Measurements from ENCODE around the gene ZSCAN5A. TPM values are rescaled to one million over a fixed set of nuclear protein-coding genes. Genes with fewer than 3 reads are reported as not detected.

The ZSCAN5A gene
- total RNA-seq, 4 donors from 2014 or later = 5.1 to 21.3 (median 10.1) TPM

DNA sequence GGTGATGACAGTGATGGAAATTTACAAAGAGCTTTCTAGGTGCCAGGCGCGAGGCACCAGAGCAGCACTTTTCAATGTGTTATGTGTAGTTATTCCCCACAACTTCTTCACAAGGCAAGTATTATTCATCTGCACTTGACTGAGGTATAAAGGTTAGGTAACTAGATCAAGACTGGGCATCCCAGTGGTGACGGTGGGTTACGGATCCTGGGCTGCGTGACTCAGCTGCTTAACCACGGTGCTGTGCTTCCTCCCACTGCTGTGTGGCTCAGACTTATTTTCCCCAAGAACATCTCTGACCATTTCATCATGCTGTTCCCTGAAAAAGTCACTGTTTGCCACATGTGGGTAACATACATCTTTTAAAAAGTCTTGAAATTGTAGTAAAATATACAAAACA is 22.8 kb downstream of the ZSCAN5A start:
- H3K4me1 ChIP-seq = no peaks in the 10 kb centered on the region
- no peak overlapping the region for H3K27ac ChIP-seq
- no peak for DNase-seq (ENCODE audit: low spot score in 2 of 2)
- H3K9me3 ChIP-seq = peaks cover 0 to 12% (median 0%) of the 10 kb centered on the region in 4 donors
- H3K4me3 ChIP-seq = no peak overlapping the region
- TF ChIP-seq, protein P1, sequence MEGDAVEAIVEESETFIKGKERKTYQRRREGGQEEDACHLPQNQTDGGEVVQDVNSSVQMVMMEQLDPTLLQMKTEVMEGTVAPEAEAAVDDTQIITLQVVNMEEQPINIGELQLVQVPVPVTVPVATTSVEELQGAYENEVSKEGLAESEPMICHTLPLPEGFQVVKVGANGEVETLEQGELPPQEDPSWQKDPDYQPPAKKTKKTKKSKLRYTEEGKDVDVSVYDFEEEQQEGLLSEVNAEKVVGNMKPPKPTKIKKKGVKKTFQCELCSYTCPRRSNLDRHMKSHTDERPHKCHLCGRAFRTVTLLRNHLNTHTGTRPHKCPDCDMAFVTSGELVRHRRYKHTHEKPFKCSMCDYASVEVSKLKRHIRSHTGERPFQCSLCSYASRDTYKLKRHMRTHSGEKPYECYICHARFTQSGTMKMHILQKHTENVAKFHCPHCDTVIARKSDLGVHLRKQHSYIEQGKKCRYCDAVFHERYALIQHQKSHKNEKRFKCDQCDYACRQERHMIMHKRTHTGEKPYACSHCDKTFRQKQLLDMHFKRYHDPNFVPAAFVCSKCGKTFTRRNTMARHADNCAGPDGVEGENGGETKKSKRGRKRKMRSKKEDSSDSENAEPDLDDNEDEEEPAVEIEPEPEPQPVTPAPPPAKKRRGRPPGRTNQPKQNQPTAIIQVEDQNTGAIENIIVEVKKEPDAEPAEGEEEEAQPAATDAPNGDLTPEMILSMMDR (IDR thresholded peaks at IDR 0.05) = no peak
- TF ChIP-seq EP300 (IDR thresholded peaks at IDR 0.05) (no peak), POLR2A (IDR thresholded peaks at IDR 0.05) (no peak)
- no peaks in the 10 kb centered on the region for H3K27me3 ChIP-seq
- WGBS, 2 donors = 91 to 92% methylated on average over 6 of the region's 6 CpGs
- peaks cover 0 to 86% (median 0%) of the 10 kb centered on the region in 3 donors for H3K36me3 ChIP-seq

DNA sequence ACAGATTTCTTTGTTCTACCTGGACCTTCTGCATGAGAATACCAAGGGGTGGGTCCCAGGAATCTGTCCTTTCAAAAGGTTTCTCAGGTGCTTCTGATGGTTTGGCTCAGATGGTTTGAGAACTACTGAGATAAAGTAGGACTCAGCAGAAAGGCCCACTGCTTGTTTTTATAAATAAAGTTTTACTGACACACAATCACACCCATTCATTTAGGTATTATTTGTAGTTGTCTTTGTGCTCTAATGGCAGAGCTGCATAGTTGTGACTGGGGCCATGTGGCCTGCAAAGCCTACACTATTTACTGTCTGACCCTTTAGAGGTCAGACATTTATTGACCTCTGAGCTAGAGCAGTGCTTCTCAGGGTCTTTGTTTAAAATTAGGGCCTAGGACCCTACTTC is 24.5 kb downstream of the ZSCAN5A start:
- Histone ChIP-seq H3K9me3 (peaks cover 0 to 12% (median 0%) of the 10 kb centered on the region in 4 donors), H3K27me3 (no peaks in the 10 kb centered on the region), H3K36me3 (peaks cover 0 to 78% (median 0%) of the 10 kb centered on the region in 3 donors), H3K4me3 (no peak overlapping the region), H3K27ac (no peak overlapping the region), H3K4me1 (no peaks in the 10 kb centered on the region)
- no peak for DNase-seq (ENCODE audit: low spot score in 2 of 2)
- no peak for TF ChIP-seq POLR2A (IDR thresholded peaks at IDR 0.05)
- no peak for TF ChIP-seq EP300 (IDR thresholded peaks at IDR 0.05)
- TF ChIP-seq, protein P1 (IDR thresholded peaks at IDR 0.05) = no peak

DNA sequence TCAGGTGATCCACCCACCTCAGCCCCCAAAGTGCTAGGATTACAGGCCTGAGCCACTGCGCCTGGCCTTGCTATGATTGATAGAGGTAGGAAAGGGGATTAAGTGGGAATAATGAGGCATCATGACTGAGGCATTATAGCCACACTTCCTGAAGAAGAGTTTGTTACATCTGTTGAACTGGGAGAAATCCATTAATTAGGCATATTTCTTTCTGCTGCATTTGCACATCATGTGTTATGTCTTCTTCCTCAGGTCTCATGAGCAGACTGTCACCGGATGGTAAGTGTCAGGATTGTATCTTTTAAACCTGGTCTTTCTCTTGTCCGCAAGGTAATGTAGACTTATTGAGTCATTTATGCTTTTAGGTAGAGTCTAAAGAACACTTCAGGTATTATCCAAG is 29.9 kb downstream of the ZSCAN5A start:
- no peak overlapping the region for H3K27ac ChIP-seq
- TF ChIP-seq, protein P1 (IDR thresholded peaks at IDR 0.05) = no peak
- no peak for TF ChIP-seq EP300 (IDR thresholded peaks at IDR 0.05)
- no peak for TF ChIP-seq POLR2A (IDR thresholded peaks at IDR 0.05)
- WGBS, 2 donors = 91 to 93% methylated on average over 3 of the region's 3 CpGs
- H3K4me1 ChIP-seq = no peaks in the 10 kb centered on the region
- peaks cover 0 to 7% (median 0%) of the 10 kb centered on the region in 4 donors for H3K9me3 ChIP-seq
- no peaks in the 10 kb centered on the region for H3K27me3 ChIP-seq
- DNase-seq (ENCODE audit: low spot score in 2 of 2) = no peak
- H3K4me3 ChIP-seq = no peak overlapping the region
- peaks cover 0 to 60% (median 0%) of the 10 kb centered on the region in 3 donors for H3K36me3 ChIP-seq

DNA sequence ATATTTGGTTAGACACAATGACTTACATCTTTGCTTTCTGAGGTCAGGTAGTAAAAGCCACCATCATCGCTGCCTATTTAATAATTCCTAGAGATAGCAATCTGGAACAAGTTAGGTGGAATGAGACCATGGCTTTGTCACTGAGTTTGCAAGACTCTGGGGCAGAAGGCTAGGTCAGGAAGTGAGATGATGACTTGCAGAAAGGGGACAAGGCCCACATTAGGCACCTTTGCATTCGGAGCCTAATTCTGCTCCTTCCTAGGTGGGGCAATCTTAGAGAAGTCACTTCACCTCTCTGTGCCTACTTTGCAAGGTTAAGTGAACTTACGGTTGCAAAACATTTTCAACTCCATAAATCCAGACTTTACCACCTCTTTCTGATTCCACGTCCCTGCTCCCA is 31.8 kb downstream of the ZSCAN5A start:
- Histone ChIP-seq H3K4me1 (no peaks in the 10 kb centered on the region), H3K9me3 (no peaks in the 10 kb centered on the region), H3K27me3 (no peaks in the 10 kb centered on the region), H3K36me3 (peaks cover 0 to 46% (median 0%) of the 10 kb centered on the region in 3 donors), H3K27ac (no peak overlapping the region), H3K4me3 (no peak overlapping the region)
- DNase-seq (ENCODE audit: low spot score in 2 of 2) = no peak
- TF ChIP-seq, protein P1 (IDR thresholded peaks at IDR 0.05) = no peak
- TF ChIP-seq POLR2A (IDR thresholded peaks at IDR 0.05) = no peak
- no peak for TF ChIP-seq EP300 (IDR thresholded peaks at IDR 0.05)
- WGBS, 2 donors = 93% methylated on average over 4 of the region's 4 CpGs

DNA sequence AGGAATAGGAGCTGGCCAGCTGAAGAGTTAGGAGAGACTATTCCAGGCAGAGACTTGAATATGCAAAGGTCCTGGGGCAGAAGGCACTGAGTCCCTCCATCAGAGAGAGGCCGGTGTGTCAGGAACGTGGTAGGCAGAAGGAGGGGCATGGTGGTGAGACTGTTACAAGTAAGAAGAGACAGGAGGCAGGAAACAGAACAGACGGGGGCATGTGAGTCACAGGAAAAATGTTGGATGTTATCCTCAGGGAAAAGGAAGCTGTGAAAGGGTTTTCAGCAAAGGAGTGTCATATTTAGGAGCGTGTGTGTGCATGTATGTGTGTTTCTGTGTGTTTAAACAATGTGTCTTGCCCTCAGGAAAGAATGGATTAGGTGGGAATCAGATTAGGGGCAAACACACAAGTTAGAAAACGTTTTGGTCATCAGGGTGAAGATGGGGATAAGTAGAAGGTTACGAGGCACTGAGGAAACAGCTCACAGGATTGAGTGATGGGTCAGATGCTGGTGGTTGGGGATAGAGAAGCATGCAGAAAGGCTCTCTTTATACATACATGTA is 41.0 kb downstream of the ZSCAN5A start:
- Histone ChIP-seq H3K4me1 (no peaks in the 10 kb centered on the region), H3K4me3 (no peak overlapping the region), H3K27ac (no peak overlapping the region), H3K27me3 (no peaks in the 10 kb centered on the region), H3K36me3 (peaks cover 0 to 13% (median 0%) of the 10 kb centered on the region in 3 donors), H3K9me3 (peaks cover 0 to 4% (median 2%) of the 10 kb centered on the region in 4 donors)
- no peak for DNase-seq (ENCODE audit: low spot score in 2 of 2)
- WGBS, 2 donors = 49 to 52% methylated on average over 6 of the region's 6 CpGs
- TF ChIP-seq EP300 (IDR thresholded peaks at IDR 0.05) (no peak), POLR2A (IDR thresholded peaks at IDR 0.05) (no peak)
- TF ChIP-seq, protein P1 (IDR thresholded peaks at IDR 0.05) = no peak

Data from tibial nerve (tissue), 4 donors.